Stimulated activated naive CD8-positive, alpha-beta T cell treated with anti-CD3 and anti-CD28 coated beads, Interleukin-15, amount 100 ng/mL, for 72 hours (primary cell): ENCODE results near the gene TFF1.

ENCODE experiments used
- ATAC-seq: fragments of 150-1000 bp; cut with Tn5 transposase; 2 replicates; pipeline ENCODE4 v1.10.0; 2021; ENCODE audit warnings: mild to moderate bottlenecking, moderate library complexity
- DNase-seq, 2 donors: peaks; one replicate each; pipeline ENCODE4 v3.0.0; 2021 to 2022
- H3K27ac Mint-ChIP-seq, 2 donors: one replicate each; pipeline ENCODE4 v1.8.0; 2022; ENCODE audit warnings: mild to moderate bottlenecking in 2 of 2, mixed read lengths in 2 of 2, moderate library complexity in 2 of 2
- H3K27me3 Mint-ChIP-seq: one replicate; pipeline ENCODE4 v1.8.0; 2022; ENCODE audit warnings: mixed read lengths
- H3K4me1 Mint-ChIP-seq: one replicate; pipeline ENCODE4 v1.8.0; 2022; ENCODE audit warnings: mild to moderate bottlenecking, mixed read lengths
- H3K4me3 Mint-ChIP-seq, 2 donors: one replicate each; pipeline ENCODE4 v1.8.0; 2022; ENCODE audit warnings: mild to moderate bottlenecking in 2 of 2, mixed read lengths in 2 of 2, moderate library complexity in 1 of 2
- H3K9me3 Mint-ChIP-seq, 2 donors: one replicate each; pipeline ENCODE4 v1.8.0; 2022; ENCODE audit warnings: mixed read lengths in 2 of 2

Gene TFF1

GRCh38 chr21:42391297-42391696 lies 25.0 kb upstream of the TFF1 start:
- peaks cover 90% of the 10 kb centered on the region for H3K4me1 Mint-ChIP-seq
- DNase-seq, result no peak
- H3K27me3 Mint-ChIP-seq, result no peaks in the 10 kb centered on the region
- no peaks in the 10 kb centered on the region for H3K9me3 Mint-ChIP-seq
- H3K27ac Mint-ChIP-seq, result no peak overlapping the region
- ATAC-seq, result no peak
- no peak overlapping the region for H3K4me3 Mint-ChIP-seq

GRCh38 chr21:42390696-42391095 lies 24.4 kb upstream of the TFF1 start:
- Mint-ChIP-seq H3K4me3 (no peak overlapping the region), H3K27ac (no peak overlapping the region), H3K9me3 (no peaks in the 10 kb centered on the region), H3K27me3 (no peaks in the 10 kb centered on the region), H3K4me1 (peaks cover 87% of the 10 kb centered on the region)
- no peak for ATAC-seq
- no peak for DNase-seq

GRCh38 chr21:42390193-42390592 lies 23.9 kb upstream of the TFF1 start:
- Mint-ChIP-seq H3K4me3 (no peak overlapping the region), H3K27ac (no peak overlapping the region), H3K4me1 (peaks cover 87% of the 10 kb centered on the region), H3K27me3 (no peaks in the 10 kb centered on the region), H3K9me3 (no peaks in the 10 kb centered on the region)
- DNase-seq, result no peak
- ATAC-seq, result no peak

- Mint-ChIP-seq H3K9me3 (no peaks in the 10 kb centered on the region), H3K27ac (peak overlapping the region in 1 of 2 donors; percentile 14), H3K4me3 (no peak overlapping the region), H3K27me3 (no peaks in the 10 kb centered on the region), H3K4me1 (peaks cover 84% of the 10 kb centered on the region)
- ATAC-seq, result no peak
- DNase-seq, result no peak
These were observed 23.1 kb upstream of the TFF1 start for GRCh38 chr21:42389449-42389835.

GRCh38 chr21:42388740-42389448 lies 22.6 kb upstream of the TFF1 start:
- H3K9me3 Mint-ChIP-seq, result no peaks in the 10 kb centered on the region
- peaks cover 81% of the 10 kb centered on the region for H3K4me1 Mint-ChIP-seq
- H3K4me3 Mint-ChIP-seq, result no peak overlapping the region
- no peak for ATAC-seq
- no peaks in the 10 kb centered on the region for H3K27me3 Mint-ChIP-seq
- H3K27ac Mint-ChIP-seq, result no peak overlapping the region
- no peak for DNase-seq

- Mint-ChIP-seq H3K4me1 (peaks cover 73% of the 10 kb centered on the region), H3K27ac (no peak overlapping the region), H3K27me3 (no peaks in the 10 kb centered on the region), H3K4me3 (no peak overlapping the region), H3K9me3 (peaks cover 0 to under 1% of the 10 kb centered on the region in 2 donors)
- no peak for ATAC-seq
- no peak for DNase-seq
These were observed 21.6 kb upstream of the TFF1 start for GRCh38 chr21:42387843-42388340.

- Mint-ChIP-seq H3K27ac (peak overlapping the region; percentile 50 to 59), H3K4me3 (no peak overlapping the region), H3K9me3 (peaks cover 6 to 7% of the 10 kb centered on the region in 2 donors), H3K27me3 (no peaks in the 10 kb centered on the region), H3K4me1 (peaks cover 66% of the 10 kb centered on the region)
- no peak for ATAC-seq
- no peak for DNase-seq
These were observed 20.8 kb upstream of the TFF1 start for GRCh38 chr21:42387164-42387563.

- no peak for DNase-seq
- peaks cover 55% of the 10 kb centered on the region for H3K4me1 Mint-ChIP-seq
- H3K27ac Mint-ChIP-seq, result no peak overlapping the region
- no peaks in the 10 kb centered on the region for H3K27me3 Mint-ChIP-seq
- no peak overlapping the region for H3K4me3 Mint-ChIP-seq
- no peak for ATAC-seq
- peaks cover 14 to 16% of the 10 kb centered on the region in 2 donors for H3K9me3 Mint-ChIP-seq
These were observed 19.8 kb upstream of the TFF1 start for GRCh38 chr21:42386034-42386591.

- Mint-ChIP-seq H3K4me1 (peaks cover 50% of the 10 kb centered on the region), H3K27me3 (no peaks in the 10 kb centered on the region), H3K9me3 (peaks cover 14 to 16% of the 10 kb centered on the region in 2 donors), H3K4me3 (no peak overlapping the region), H3K27ac (no peak overlapping the region)
- DNase-seq (no peak), ATAC-seq (no peak)
These were observed 19.3 kb upstream of the TFF1 start for GRCh38 chr21:42385619-42386018.

GRCh38 chr21:42384989-42385388 lies 18.7 kb upstream of the TFF1 start:
- no peak for ATAC-seq
- H3K4me1 Mint-ChIP-seq, result peaks cover 44% of the 10 kb centered on the region

GRCh38 chr21:42384156-42384945 lies 18.0 kb upstream of the TFF1 start:
- no peak for ATAC-seq
- H3K27ac Mint-ChIP-seq, result peak overlapping the region in 1 of 2 donors; percentile 63

More at GRCh38 chr21:42384989-42385388, 18.7 kb upstream of the TFF1 start:
- H3K4me3 Mint-ChIP-seq, result no peak overlapping the region
- H3K27me3 Mint-ChIP-seq, result no peaks in the 10 kb centered on the region
- peak overlapping the region; percentile 22 to 55 for H3K27ac Mint-ChIP-seq
- H3K9me3 Mint-ChIP-seq, result peaks cover 14 to 16% of the 10 kb centered on the region in 2 donors
- DNase-seq, result no peak

GRCh38 chr21:42383331-42383730 lies 17.0 kb upstream of the TFF1 start:
- Mint-ChIP-seq H3K4me1 (peaks cover 31% of the 10 kb centered on the region), H3K27me3 (no peaks in the 10 kb centered on the region), H3K4me3 (no peak overlapping the region), H3K9me3 (peaks cover 14 to 16% of the 10 kb centered on the region in 2 donors), H3K27ac (no peak overlapping the region)
- DNase-seq (no peak), ATAC-seq (no peak)

More at GRCh38 chr21:42384156-42384945, 18.0 kb upstream of the TFF1 start:
- no peak overlapping the region for H3K4me3 Mint-ChIP-seq
- peaks cover 14 to 16% of the 10 kb centered on the region in 2 donors for H3K9me3 Mint-ChIP-seq
- H3K4me1 Mint-ChIP-seq, result peaks cover 38% of the 10 kb centered on the region
- H3K27me3 Mint-ChIP-seq, result no peaks in the 10 kb centered on the region
- no peak for DNase-seq

- no peak overlapping the region for H3K27ac Mint-ChIP-seq
- no peaks in the 10 kb centered on the region for H3K27me3 Mint-ChIP-seq
- no peak overlapping the region for H3K4me3 Mint-ChIP-seq
- peaks cover 27% of the 10 kb centered on the region for H3K4me1 Mint-ChIP-seq
- ATAC-seq (no peak), DNase-seq (no peak)
- peaks cover 14 to 16% of the 10 kb centered on the region in 2 donors for H3K9me3 Mint-ChIP-seq
These were observed 16.6 kb upstream of the TFF1 start for GRCh38 chr21:42382915-42383314.

GRCh38 chr21:42381347-42381984 lies 15.1 kb upstream of the TFF1 start:
- ATAC-seq (peak; percentile 85), DNase-seq (peak in 1 of 2 donors; percentile 46)
- H3K4me1 Mint-ChIP-seq, result peaks cover 26% of the 10 kb centered on the region
- H3K4me3 Mint-ChIP-seq, result no peak overlapping the region
- peaks cover 14 to 16% of the 10 kb centered on the region in 2 donors for H3K9me3 Mint-ChIP-seq
- H3K27ac Mint-ChIP-seq, result peak overlapping the region in 1 of 2 donors; percentile 42
- H3K27me3 Mint-ChIP-seq, result no peaks in the 10 kb centered on the region

GRCh38 chr21:42379426-42380215 lies 13.3 kb upstream of the TFF1 start:
- H3K9me3 Mint-ChIP-seq, result peaks cover 14 to 16% of the 10 kb centered on the region in 2 donors
- peak overlapping the region in 1 of 2 donors; percentile 36 for H3K27ac Mint-ChIP-seq
- no peak for ATAC-seq
- H3K27me3 Mint-ChIP-seq, result no peaks in the 10 kb centered on the region
- DNase-seq, result no peak
- H3K4me3 Mint-ChIP-seq, result no peak overlapping the region
- peaks cover 31% of the 10 kb centered on the region for H3K4me1 Mint-ChIP-seq
